ENCODE results near the gene IDH3G. TPM values are rescaled to one million over a fixed set of nuclear protein-coding genes. Genes with fewer than 3 reads are reported as not detected.

The IDH3G gene
- polyA plus RNA-seq, 3 donors, result 115 to 201 (median 130) TPM

- no peak overlapping the region for H3K9ac ChIP-seq (ENCODE audit: insufficient read depth, low read length, poor library complexity, severe bottlenecking)
- H3K36me3 ChIP-seq (replicated peaks in 1 of 2; ENCODE audit: control insufficient read depth in 1 of 2, insufficient read depth in 2 of 2, low read length in 2 of 2), result no peaks in the 10 kb centered on the region
- Mint-ChIP-seq H3K9me3 (peaks cover 0 to 10% (median 2%) of the 10 kb centered on the region in 7 donors), H3K4me3 (no peak overlapping the region), H3K4me1 (no peaks in the 10 kb centered on the region), H3K36me3 (no peaks in the 10 kb centered on the region), H3K27ac (no peak overlapping the region), H3K27me3 (ENCODE audit: low read depth in 3 of 3) (peaks cover 0 to 3% (median under 1%) of the 10 kb centered on the region in 3 donors)
- no peaks in the 10 kb centered on the region for H3K79me2 ChIP-seq (ENCODE audit: insufficient read depth, low read length)
- TF ChIP-seq CTCF (IDR thresholded peaks at IDR 0.05), result no peak
- no peaks in the 10 kb centered on the region for H3K27me3 ChIP-seq (ENCODE audit: control insufficient read depth in 2 of 2, insufficient read depth in 2 of 2, low read length in 2 of 2)
- no peak overlapping the region for H3K4me3 ChIP-seq (replicated peaks in 1 of 3; ENCODE audit: low read depth in 2 of 3, low read length in 3 of 3)
- DNase-seq, result no peak
- H4K20me1 ChIP-seq (ENCODE audit: insufficient read depth, low read length), result no peaks in the 10 kb centered on the region
- no peaks in the 10 kb centered on the region for H3K9me3 ChIP-seq (replicated peaks in 1 of 2; ENCODE audit: control insufficient read depth in 1 of 2, insufficient read depth in 1 of 2, low read length in 2 of 2)
- no peak overlapping the region for H3K4me2 ChIP-seq (replicated peaks; ENCODE audit: extremely low read depth, low read length, poor library complexity, severe bottlenecking)
- no peaks in the 10 kb centered on the region for H3K4me1 ChIP-seq (ENCODE audit: control insufficient read depth in 1 of 2, insufficient read depth in 2 of 2, low read length in 2 of 2)
- intact Hi-C loops (cut with micrococcal nuclease), result no loop called here
- no peak overlapping the region for H2AFZ ChIP-seq (ENCODE audit: insufficient read depth, low read depth, low read length, poor library complexity, severe bottlenecking)
- no peak overlapping the region for H3K27ac ChIP-seq (ENCODE audit: low read depth in 1 of 2, low read length in 2 of 2)
- 95% methylated on average over 25 of the region's 48 CpGs for WGBS (ENCODE audit: insufficient coverage)
Observed at GRCh38 chrX:153773741-153774575, 20.2 kb downstream of the IDH3G start.

GRCh38 chrX:153773218-153773611, 21.0 kb downstream of the IDH3G start:
- Histone ChIP-seq H3K9ac (ENCODE audit: insufficient read depth, low read length, poor library complexity, severe bottlenecking) (no peak overlapping the region), H3K9me3 (replicated peaks in 1 of 2; ENCODE audit: control insufficient read depth in 1 of 2, insufficient read depth in 1 of 2, low read length in 2 of 2) (no peaks in the 10 kb centered on the region), H3K79me2 (ENCODE audit: insufficient read depth, low read length) (no peaks in the 10 kb centered on the region), H3K27ac (ENCODE audit: low read depth in 1 of 2, low read length in 2 of 2) (no peak overlapping the region), H3K4me2 (replicated peaks; ENCODE audit: extremely low read depth, low read length, poor library complexity, severe bottlenecking) (no peak overlapping the region), H3K27me3 (ENCODE audit: control insufficient read depth in 2 of 2, insufficient read depth in 2 of 2, low read length in 2 of 2) (no peaks in the 10 kb centered on the region), H2AFZ (ENCODE audit: insufficient read depth, low read depth, low read length, poor library complexity, severe bottlenecking) (no peak overlapping the region), H3K4me3 (replicated peaks in 1 of 3; ENCODE audit: low read depth in 2 of 3, low read length in 3 of 3) (no peak overlapping the region), H4K20me1 (ENCODE audit: insufficient read depth, low read length) (no peaks in the 10 kb centered on the region), H3K36me3 (replicated peaks in 1 of 2; ENCODE audit: control insufficient read depth in 1 of 2, insufficient read depth in 2 of 2, low read length in 2 of 2) (no peaks in the 10 kb centered on the region), H3K4me1 (ENCODE audit: control insufficient read depth in 1 of 2, insufficient read depth in 2 of 2, low read length in 2 of 2) (no peaks in the 10 kb centered on the region)
- Mint-ChIP-seq H3K4me1 (no peaks in the 10 kb centered on the region), H3K27me3 (ENCODE audit: low read depth in 3 of 3) (peaks cover 1 to 4% (median 3%) of the 10 kb centered on the region in 3 donors), H3K9me3 (peaks cover 0 to 10% (median 2%) of the 10 kb centered on the region in 7 donors), H3K36me3 (no peaks in the 10 kb centered on the region), H3K27ac (no peak overlapping the region), H3K4me3 (no peak overlapping the region)
- no peak for DNase-seq
- TF ChIP-seq CTCF (IDR thresholded peaks at IDR 0.05), result no peak
- intact Hi-C loops (cut with micrococcal nuclease), result no loop called here
- 94% methylated on average over 9 of the region's 23 CpGs for WGBS (ENCODE audit: insufficient coverage)
